Mesodermal cell (in vitro differentiated cells): ENCODE results near the gene FARP1.

Experiments
- H3K27ac ChIP-seq: 2 replicates; pipeline ENCODE4 v1.7.0; 2013; ENCODE audit warnings: mild to moderate bottlenecking, low read depth, low read length, moderate library complexity; ENCODE audit not compliant: severe bottlenecking
- H3K36me3 ChIP-seq: 2 replicates; pipeline ENCODE4 v1.7.1; 2013; ENCODE audit warnings: mild to moderate bottlenecking, low read length, moderate library complexity; ENCODE audit not compliant: control insufficient read depth, insufficient read depth
- H3K4me1 ChIP-seq: one replicate; pipeline ENCODE4 v1.7.1; 2013; ENCODE audit warnings: mild to moderate bottlenecking, low read length; ENCODE audit not compliant: insufficient read depth, control insufficient read depth, poor library complexity, severe bottlenecking
- H3K4me3 ChIP-seq: 2 replicates; pipeline ENCODE4 v1.7.0; 2013; ENCODE audit warnings: low read length, control low read depth, mild to moderate bottlenecking; ENCODE audit not compliant: insufficient read depth, poor library complexity, severe bottlenecking; ENCODE audit errors: extremely low read depth
- H3K9me3 ChIP-seq: 2 replicates; pipeline ENCODE4 v1.7.1; 2013; ENCODE audit warnings: mild to moderate bottlenecking, low read length, moderate library complexity; ENCODE audit not compliant: control insufficient read depth
- WGBS, 2 experiments: methylation state at CpG; one replicate each; pipeline ENCODE4 v1.1.5; 2013; ENCODE audit warnings: missing lambda C conversion rate in 2 of 2; ENCODE audit not compliant: insufficient coverage in 2 of 2; 5-methylcytosine and 5-hydroxymethylcytosine counted together

FARP1 gene

GRCh38 chr13:98423417-98423816, 280.5 kb downstream of the FARP1 start:
- WGBS, 2 experiments: 81 to 94% methylated on average over 6 of the region's 7 CpGs
- Histone ChIP-seq H3K4me3 (no peak overlapping the region), H3K27ac (no peak overlapping the region), H3K9me3 (no peaks in the 10 kb centered on the region), H3K4me1 (no peaks in the 10 kb centered on the region), H3K36me3 (peaks cover 82% of the 10 kb centered on the region)

- Histone ChIP-seq H3K27ac (no peak overlapping the region), H3K4me3 (no peak overlapping the region), H3K9me3 (no peaks in the 10 kb centered on the region), H3K4me1 (no peaks in the 10 kb centered on the region), H3K36me3 (peaks cover 76% of the 10 kb centered on the region)
- 90 to 92% methylated on average over 13 of the region's 13 CpGs for WGBS, 2 experiments
These were observed 284.6 kb downstream of the FARP1 start for GRCh38 chr13:98427331-98427995.

- H3K4me3 ChIP-seq: no peak overlapping the region
- no peak overlapping the region for H3K27ac ChIP-seq
- no peaks in the 10 kb centered on the region for H3K9me3 ChIP-seq
- no peaks in the 10 kb centered on the region for H3K4me1 ChIP-seq
- 93 to 95% methylated on average over 13 to 15 of the region's 15 CpGs for WGBS, 2 experiments
- peaks cover 68% of the 10 kb centered on the region for H3K36me3 ChIP-seq
These were observed 285.5 kb downstream of the FARP1 start for GRCh38 chr13:98428256-98428966.

- 86 to 93% methylated on average over 8 to 10 of the region's 10 CpGs for WGBS, 2 experiments
- H3K4me3 ChIP-seq: no peak overlapping the region
These were observed 286.2 kb downstream of the FARP1 start for GRCh38 chr13:98429081-98429480.

GRCh38 chr13:98429531-98429930, 286.6 kb downstream of the FARP1 start:
- WGBS, 2 experiments: 98 to 100% methylated on average over 5 to 7 of the region's 7 CpGs
- Histone ChIP-seq H3K36me3 (peaks cover 67% of the 10 kb centered on the region), H3K27ac (no peak overlapping the region)

More at GRCh38 chr13:98429081-98429480, 286.2 kb downstream of the FARP1 start:
- Histone ChIP-seq H3K36me3 (peaks cover 67% of the 10 kb centered on the region), H3K9me3 (no peaks in the 10 kb centered on the region), H3K4me1 (no peaks in the 10 kb centered on the region), H3K27ac (no peak overlapping the region)

GRCh38 chr13:98429977-98430736, 287.3 kb downstream of the FARP1 start:
- H3K36me3 ChIP-seq: peaks cover 66% of the 10 kb centered on the region
- no peak overlapping the region for H3K27ac ChIP-seq

More at GRCh38 chr13:98429531-98429930, 286.6 kb downstream of the FARP1 start:
- Histone ChIP-seq H3K9me3 (no peaks in the 10 kb centered on the region), H3K4me1 (no peaks in the 10 kb centered on the region), H3K4me3 (no peak overlapping the region)

GRCh38 chr13:98432638-98433037, 289.7 kb downstream of the FARP1 start:
- H3K4me1 ChIP-seq: no peaks in the 10 kb centered on the region
- peaks cover 65% of the 10 kb centered on the region for H3K36me3 ChIP-seq
- no peak overlapping the region for H3K27ac ChIP-seq
- WGBS, 2 experiments: 92 to 95% methylated on average over 9 to 10 of the region's 11 CpGs
- H3K4me3 ChIP-seq: no peak overlapping the region
- H3K9me3 ChIP-seq: no peaks in the 10 kb centered on the region

More at GRCh38 chr13:98429977-98430736, 287.3 kb downstream of the FARP1 start:
- H3K9me3 ChIP-seq: no peaks in the 10 kb centered on the region
- no peaks in the 10 kb centered on the region for H3K4me1 ChIP-seq
- WGBS, 2 experiments: 81 to 89% methylated on average over 7 to 10 of the region's 11 CpGs
- H3K4me3 ChIP-seq: no peak overlapping the region

GRCh38 chr13:98433654-98434053, 290.8 kb downstream of the FARP1 start:
- 93 to 99% methylated on average over 8 to 10 of the region's 10 CpGs for WGBS, 2 experiments
- no peaks in the 10 kb centered on the region for H3K4me1 ChIP-seq
- H3K36me3 ChIP-seq: peaks cover 62% of the 10 kb centered on the region
- no peak overlapping the region for H3K4me3 ChIP-seq
- H3K9me3 ChIP-seq: no peaks in the 10 kb centered on the region
- H3K27ac ChIP-seq: no peak overlapping the region

GRCh38 chr13:98434060-98434459, 291.2 kb downstream of the FARP1 start:
- WGBS, 2 experiments: 100% methylated on average over 4 of the region's 6 CpGs
- no peaks in the 10 kb centered on the region for H3K4me1 ChIP-seq
- no peaks in the 10 kb centered on the region for H3K9me3 ChIP-seq
- no peak overlapping the region for H3K4me3 ChIP-seq
- no peak overlapping the region for H3K27ac ChIP-seq
- peaks cover 60% of the 10 kb centered on the region for H3K36me3 ChIP-seq

GRCh38 chr13:98435376-98435775, 292.5 kb downstream of the FARP1 start:
- H3K27ac ChIP-seq: no peak overlapping the region
- H3K9me3 ChIP-seq: no peaks in the 10 kb centered on the region
- H3K4me1 ChIP-seq: no peaks in the 10 kb centered on the region
- 93 to 96% methylated on average over 11 of the region's 11 CpGs for WGBS, 2 experiments
- peaks cover 65% of the 10 kb centered on the region for H3K36me3 ChIP-seq
- H3K4me3 ChIP-seq: no peak overlapping the region
